Neuronal stem cell (in vitro differentiated cells): ENCODE results near the gene PC.

Experiments
- DNase-seq: peaks from one replicate; pipeline ENCODE4 v3.0.0-alpha.2; 2013; ENCODE audit warnings: low spot score
- H2AFZ ChIP-seq: one replicate; pipeline ENCODE4 v1.6.1; 2013; ENCODE audit warnings: mild to moderate bottlenecking, low read length, inconsistent platforms
- H2AK5ac ChIP-seq: 2 replicates; pipeline ENCODE4 v1.6.1; 2013; ENCODE audit warnings: low read depth, mild to moderate bottlenecking, inconsistent platforms, low read length, moderate library complexity, mixed read lengths
- H2BK120ac ChIP-seq: 2 replicates; pipeline ENCODE4 v1.6.1; 2013; ENCODE audit warnings: low read depth, mild to moderate bottlenecking, inconsistent platforms, low read length, moderate library complexity, mixed read lengths
- H2BK12ac ChIP-seq: one replicate; pipeline ENCODE4 v1.6.1; 2013; ENCODE audit warnings: low read length, inconsistent platforms
- H2BK15ac ChIP-seq: 2 replicates; pipeline ENCODE4 v1.6.1; 2013; ENCODE audit warnings: mild to moderate bottlenecking, low read length, inconsistent platforms, mixed read lengths
- H2BK5ac ChIP-seq: one replicate; pipeline ENCODE4 v1.6.1; 2013; ENCODE audit warnings: inconsistent platforms, mild to moderate bottlenecking, low read length, moderate library complexity
- H3K14ac ChIP-seq: one replicate; pipeline ENCODE4 v1.6.1; 2013; ENCODE audit warnings: low read length, inconsistent platforms
- H3K18ac ChIP-seq: 2 replicates; pipeline ENCODE4 v1.6.1; 2013; ENCODE audit warnings: low read length, inconsistent platforms
- H3K23ac ChIP-seq: 2 replicates; pipeline ENCODE4 v1.6.1; 2013; ENCODE audit warnings: low read depth, mild to moderate bottlenecking, mixed read lengths, low read length, inconsistent platforms; ENCODE audit not compliant: poor library complexity
- H3K27ac ChIP-seq: replicated peaks from 3 replicates; pipeline ENCODE4 v1.5.1; 2013; ENCODE audit warnings: low read length, inconsistent platforms
- H3K27me3 ChIP-seq, 3 experiments: 2 replicates each; pipeline ENCODE4 v1.6.1; 2013; ENCODE audit warnings: low read length in 3 of 3, mild to moderate bottlenecking in 2 of 3, inconsistent platforms in 1 of 3, low read depth in 1 of 3, mixed read lengths in 1 of 3, moderate library complexity in 1 of 3; ENCODE audit not compliant: control insufficient read depth in 3 of 3, insufficient read depth in 3 of 3
- H3K36me3 ChIP-seq, 2 donors: replicated peaks in 1 of 2; 2 replicates each; pipeline ENCODE4 v1.6.1; 2013; ENCODE audit warnings: low read length in 2 of 2; ENCODE audit not compliant: control insufficient read depth in 2 of 2, insufficient read depth in 2 of 2
- H3K4ac ChIP-seq: 2 replicates; pipeline ENCODE4 v1.6.1; 2013; ENCODE audit warnings: inconsistent platforms, mild to moderate bottlenecking, low read length, moderate library complexity
- H3K4me1 ChIP-seq, 2 donors: 1 replicate in 1 of 2; 2 replicates in 1 of 2; pipeline ENCODE4 v1.6.1; 2013; ENCODE audit warnings: low read length in 2 of 2, low read depth in 1 of 2; ENCODE audit not compliant: control insufficient read depth in 2 of 2, insufficient read depth in 1 of 2
- H3K4me2 ChIP-seq: one replicate; pipeline ENCODE4 v1.6.1; 2013; ENCODE audit warnings: mild to moderate bottlenecking, low read length, inconsistent platforms; ENCODE audit not compliant: insufficient read depth, poor library complexity, severe bottlenecking
- H3K4me3 ChIP-seq, 2 donors: 2 replicates each; pipeline ENCODE4 v1.5.1; 2013; ENCODE audit warnings: low read length in 2 of 2, mild to moderate bottlenecking in 2 of 2, inconsistent platforms in 1 of 2, moderate library complexity in 1 of 2
- H3K79me1 ChIP-seq: one replicate; pipeline ENCODE4 v1.6.1; 2013; ENCODE audit warnings: low read depth, mild to moderate bottlenecking, inconsistent platforms, low read length, moderate library complexity
- H3K9ac ChIP-seq: one replicate; pipeline ENCODE4 v1.6.1; 2013; ENCODE audit warnings: mild to moderate bottlenecking, low read depth, low read length, inconsistent platforms; ENCODE audit not compliant: poor library complexity
- H3K9me3 ChIP-seq, 2 donors: replicated peaks in 1 of 2; 2 replicates each; pipeline versions ENCODE3 to v1.6.1; 2013; ENCODE audit warnings: low read length in 2 of 2, mild to moderate bottlenecking in 2 of 2, inconsistent platforms in 1 of 2, low read depth in 1 of 2, mixed read lengths in 1 of 2, moderate library complexity in 1 of 2; ENCODE audit not compliant: control insufficient read depth in 2 of 2, insufficient read depth in 1 of 2
- H4K8ac ChIP-seq: one replicate; pipeline ENCODE4 v1.6.1; 2013; ENCODE audit warnings: low read depth, mild to moderate bottlenecking, inconsistent platforms, low read length, moderate library complexity
- H4K91ac ChIP-seq: one replicate; pipeline ENCODE4 v1.6.1; 2013; ENCODE audit warnings: low read length, low read depth, mild to moderate bottlenecking, inconsistent platforms; ENCODE audit not compliant: poor library complexity
- whole genome bisulfite sequencing, 2 donors: extraction: QIAGEN DNeasy Blood & Tissue Kit; methylation state at CpG; one replicate each; pipeline ENCODE4 v1.1.7; 2013; ENCODE audit warnings: missing lambda C conversion rate in 2 of 2, mixed read lengths in 1 of 2; ENCODE audit not compliant: insufficient read length in 2 of 2, insufficient replicate concordance in 1 of 2; ENCODE audit errors: extremely low coverage in 2 of 2; 5-methylcytosine and 5-hydroxymethylcytosine counted together

Gene PC

DNA sequence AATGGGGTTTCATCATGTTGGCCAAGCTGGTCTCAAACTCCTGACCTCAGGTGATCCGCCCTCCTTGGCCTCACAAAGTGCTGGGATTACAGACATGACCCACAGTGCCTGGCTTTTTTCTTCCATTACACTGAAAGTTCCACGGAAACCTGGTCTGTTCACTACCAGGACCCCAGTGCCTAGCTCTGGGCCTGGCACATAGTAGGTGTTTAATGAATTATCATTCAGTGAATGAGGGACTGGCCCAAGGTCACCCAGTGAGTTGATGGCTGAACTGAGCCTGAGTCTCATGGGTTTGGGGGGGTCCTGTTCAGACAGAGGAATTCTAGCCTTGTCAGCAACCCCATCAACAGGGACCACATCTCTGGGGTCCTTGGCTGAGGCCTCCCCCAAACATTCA lies 20.0 kb upstream of the PC start:
- DNase-seq, result no peak
- Histone ChIP-seq H4K8ac (no peak overlapping the region), H3K4me2 (no peak overlapping the region), H3K14ac (no peak overlapping the region), H3K27me3 (no peaks in the 10 kb centered on the region), H3K23ac (no peak overlapping the region), H3K27ac (no peak overlapping the region), H4K91ac (no peak overlapping the region), H2BK12ac (no peak overlapping the region), H2AK5ac (no peak overlapping the region), H2AFZ (no peak overlapping the region), H3K36me3 (no peaks in the 10 kb centered on the region), H2BK5ac (no peak overlapping the region), H3K9me3 (no peaks in the 10 kb centered on the region), H2BK120ac (no peak overlapping the region), H3K4me3 (no peak overlapping the region), H2BK15ac (no peak overlapping the region), H3K18ac (no peak overlapping the region), H3K4ac (no peak overlapping the region), H3K79me1 (no peaks in the 10 kb centered on the region), H3K4me1 (peaks cover 0 to 6% of the 10 kb centered on the region in 2 donors), H3K9ac (no peak overlapping the region)
- no CpG with 5 or more reads among the region's 2 CpGs for WGBS, 2 donors

DNA sequence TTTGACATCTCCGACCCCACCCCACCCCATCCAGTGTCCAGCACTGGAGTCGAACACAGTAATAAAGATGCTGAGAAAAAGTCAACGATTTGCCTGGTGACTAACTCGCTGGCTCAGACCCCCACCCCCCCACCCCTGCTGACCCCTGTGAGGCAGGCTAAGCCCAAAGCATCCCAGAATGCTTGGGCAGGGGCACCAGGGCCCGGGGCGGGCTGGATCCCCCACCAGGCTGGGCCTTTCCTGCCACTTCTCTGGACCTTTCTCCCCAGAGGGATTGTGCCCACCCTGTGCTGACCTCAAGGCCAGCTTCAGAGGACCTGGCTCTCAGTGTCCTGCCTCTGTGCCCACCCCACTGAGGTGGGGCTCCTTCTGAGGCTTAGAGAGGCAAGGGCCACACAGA lies 18.7 kb upstream of the PC start:
- H2BK120ac ChIP-seq, result no peak overlapping the region
- no CpG with 5 or more reads among the region's 6 CpGs for WGBS, 2 donors
- no peaks in the 10 kb centered on the region for H3K36me3 ChIP-seq
- no peak overlapping the region for H3K4me3 ChIP-seq
- no peaks in the 10 kb centered on the region for H3K27me3 ChIP-seq
- no peak overlapping the region for H4K91ac ChIP-seq
- no peak overlapping the region for H3K23ac ChIP-seq
- H3K9me3 ChIP-seq, result no peaks in the 10 kb centered on the region
- no peaks in the 10 kb centered on the region for H3K79me1 ChIP-seq
- no peak overlapping the region for H3K4ac ChIP-seq
- H3K18ac ChIP-seq, result no peak overlapping the region
- no peak overlapping the region for H2AK5ac ChIP-seq
- H3K27ac ChIP-seq, result no peak overlapping the region
- no peak for DNase-seq
- no peak overlapping the region for H2AFZ ChIP-seq
- peak overlapping the region; percentile 69 for H2BK5ac ChIP-seq
- H3K4me2 ChIP-seq, result no peak overlapping the region
- no peak overlapping the region for H4K8ac ChIP-seq
- no peak overlapping the region for H2BK12ac ChIP-seq
- no peak overlapping the region for H3K14ac ChIP-seq
- H2BK15ac ChIP-seq, result no peak overlapping the region
- H3K4me1 ChIP-seq, result peaks cover 0 to 6% of the 10 kb centered on the region in 2 donors
- no peak overlapping the region for H3K9ac ChIP-seq

GRCh38 chr11:66976028-66976467 lies 17.9 kb upstream of the PC start:
- H3K79me1 ChIP-seq, result no peaks in the 10 kb centered on the region

DNA sequence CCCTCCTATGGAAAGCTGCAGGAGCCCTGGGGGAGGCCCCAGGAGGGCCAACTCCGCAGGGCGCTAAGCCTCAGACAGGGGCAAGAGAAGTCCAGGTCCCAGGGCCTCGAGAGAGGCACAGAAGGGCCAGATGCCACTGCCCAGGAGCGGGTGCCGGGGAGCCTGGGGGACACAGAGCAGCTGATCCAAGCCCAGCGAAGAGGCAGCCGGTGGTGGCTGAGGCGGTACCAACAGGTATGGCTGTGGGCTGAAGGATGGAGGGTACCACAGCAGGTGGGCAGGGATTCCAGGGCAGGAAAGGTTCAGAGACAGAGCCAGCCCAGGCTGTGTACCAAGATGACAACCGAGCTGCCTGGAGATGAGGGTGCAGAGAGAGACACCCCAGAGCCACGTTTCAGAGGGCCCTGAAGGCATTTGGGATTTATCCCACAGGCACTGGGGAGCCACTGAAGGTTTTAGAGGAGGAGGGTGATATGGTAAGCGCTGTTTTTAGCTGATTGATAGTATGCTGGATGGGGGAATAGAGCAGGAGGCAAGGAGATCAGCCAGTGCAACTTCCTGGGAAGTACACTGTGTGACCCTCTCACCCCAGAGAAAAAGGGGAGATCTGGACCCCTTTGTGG lies 17.3 kb upstream of the PC start:
- no peak overlapping the region for H3K18ac ChIP-seq
- H3K79me1 ChIP-seq, result no peaks in the 10 kb centered on the region
- H3K23ac ChIP-seq, result peak overlapping the region; percentile 0
- H2BK120ac ChIP-seq, result no peak overlapping the region
- H3K4me3 ChIP-seq, result no peak overlapping the region
- H3K4me2 ChIP-seq, result no peak overlapping the region
- no peak overlapping the region for H4K91ac ChIP-seq
- H3K36me3 ChIP-seq, result no peaks in the 10 kb centered on the region
- no CpG with 5 or more reads among the region's 11 CpGs for WGBS, 2 donors
- no peak overlapping the region for H3K9ac ChIP-seq
- peak overlapping the region; percentile 5 for H2AK5ac ChIP-seq
- H2BK12ac ChIP-seq, result no peak overlapping the region
- no peak overlapping the region for H3K14ac ChIP-seq
- H2BK15ac ChIP-seq, result peak overlapping the region; percentile 29
- no peak overlapping the region for H2AFZ ChIP-seq
- no peak for DNase-seq
- H3K4ac ChIP-seq, result no peak overlapping the region
- no peak overlapping the region for H3K27ac ChIP-seq
- H4K8ac ChIP-seq, result no peak overlapping the region
- H3K27me3 ChIP-seq, result no peaks in the 10 kb centered on the region
- H3K4me1 ChIP-seq, result peaks cover 0 to 11% of the 10 kb centered on the region in 2 donors
- no peak overlapping the region for H2BK5ac ChIP-seq
- peaks cover 0 to 2% of the 10 kb centered on the region in 2 donors for H3K9me3 ChIP-seq

More at GRCh38 chr11:66976028-66976467, 17.9 kb upstream of the PC start:
- H3K18ac ChIP-seq, result peak overlapping the region; percentile 67
- no peak overlapping the region for H3K4me3 ChIP-seq
- no peak overlapping the region for H3K27ac ChIP-seq
- H3K36me3 ChIP-seq, result no peaks in the 10 kb centered on the region
- no peaks in the 10 kb centered on the region for H3K9me3 ChIP-seq
- H2BK120ac ChIP-seq, result no peak overlapping the region
- H3K9ac ChIP-seq, result no peak overlapping the region
- H2BK5ac ChIP-seq, result peak overlapping the region; percentile 69
- no peak overlapping the region for H3K4me2 ChIP-seq
- H3K4me1 ChIP-seq, result peaks cover 0 to 9% of the 10 kb centered on the region in 2 donors
- no peak overlapping the region for H4K91ac ChIP-seq
- no peak overlapping the region for H3K14ac ChIP-seq
- H2AFZ ChIP-seq, result no peak overlapping the region
- H2BK15ac ChIP-seq, result peak overlapping the region; percentile 72
- no peak overlapping the region for H3K4ac ChIP-seq
- H4K8ac ChIP-seq, result no peak overlapping the region
- no peaks in the 10 kb centered on the region for H3K27me3 ChIP-seq
- H2BK12ac ChIP-seq, result no peak overlapping the region
- no CpG with 5 or more reads among the region's 9 CpGs for WGBS, 2 donors
- H3K23ac ChIP-seq, result no peak overlapping the region
- peak overlapping the region; percentile 30 for H2AK5ac ChIP-seq
- peak; percentile 59 for DNase-seq
